HG03139 (cell line): Measurements from ENCODE around the gene TM7SF2.

Experiments used
- ATAC-seq: cut with Tn5 transposase; IDR thresholded peaks from one replicate; pipeline ENCODE4 v1.9.1; 2021; ENCODE audit not compliant: unreplicated experiment

The TM7SF2 gene

DNA sequence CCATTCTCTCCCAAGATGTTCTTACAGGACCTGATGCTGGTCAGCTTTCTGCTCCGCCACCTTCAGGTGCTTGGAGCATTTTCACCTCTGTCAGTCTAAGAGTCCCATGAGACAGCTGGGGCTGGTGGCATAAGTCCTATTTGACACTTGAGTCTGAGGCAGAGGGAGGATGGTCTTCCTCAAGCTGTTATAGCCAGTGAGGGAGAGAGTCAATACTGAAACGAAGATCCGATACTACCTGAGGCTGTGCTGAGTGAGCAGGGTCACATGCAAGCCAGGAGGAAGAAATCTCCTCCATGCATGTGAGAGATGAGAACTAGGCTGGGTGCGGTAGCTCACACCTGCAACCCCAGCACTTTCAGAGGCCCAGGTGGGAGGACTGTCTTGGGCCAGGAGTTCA, 22.1 kb upstream of the TM7SF2 start:
- ATAC-seq: no peak

GRCh38 chr11:65090628-65091027, 21.0 kb upstream of the TM7SF2 start:
- no peak for ATAC-seq

GRCh38 chr11:65095427-65095826, 16.2 kb upstream of the TM7SF2 start:
- ATAC-seq: no peak

DNA sequence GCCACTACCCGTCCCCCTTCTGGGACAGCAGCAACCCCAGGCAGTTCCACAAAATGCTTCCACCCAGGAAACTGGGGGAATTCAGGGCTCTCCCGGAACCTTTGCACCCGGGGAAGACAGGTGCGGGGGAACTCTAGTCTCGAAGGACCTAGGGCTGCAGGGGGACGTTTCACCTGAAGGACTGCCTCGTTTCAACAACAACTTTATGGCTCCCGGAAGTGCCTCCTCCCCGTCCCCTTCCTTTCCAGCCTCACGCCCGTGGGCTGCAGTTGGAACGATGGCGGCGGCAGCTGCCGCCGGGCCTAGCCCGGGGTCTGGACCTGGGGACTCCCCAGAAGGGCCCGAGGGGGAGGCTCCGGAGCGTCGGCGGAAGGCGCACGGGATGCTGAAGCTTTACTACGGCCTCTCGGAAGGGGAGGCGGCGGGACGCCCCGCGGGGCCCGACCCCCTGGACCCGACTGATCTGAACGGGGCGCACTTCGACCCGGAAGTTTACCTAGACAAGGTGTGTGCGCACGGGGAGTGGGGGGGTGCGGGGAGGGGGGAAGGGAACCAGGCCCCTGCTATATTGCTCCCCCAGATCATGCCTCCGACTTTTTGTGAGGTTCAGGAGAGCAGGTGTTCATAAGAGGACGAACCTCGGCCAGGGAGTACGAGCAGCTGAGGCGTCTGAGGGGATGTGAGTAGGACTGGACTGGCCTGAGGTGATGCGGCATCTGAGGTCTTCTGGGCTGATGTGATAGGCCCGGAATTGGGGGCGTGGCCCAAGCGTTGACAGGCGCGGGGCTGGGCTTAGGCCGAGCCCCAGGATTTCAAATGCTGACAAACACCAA, 15.5 kb upstream of the TM7SF2 start, which contains the start of gene VPS51:
TSS of gene VPS51 (plus strand) at position 241 of the 833 bp plus-strand sequence. CDS start at position 278, 37 bp downstream.
- ATAC-seq: peak; percentile 65

DNA sequence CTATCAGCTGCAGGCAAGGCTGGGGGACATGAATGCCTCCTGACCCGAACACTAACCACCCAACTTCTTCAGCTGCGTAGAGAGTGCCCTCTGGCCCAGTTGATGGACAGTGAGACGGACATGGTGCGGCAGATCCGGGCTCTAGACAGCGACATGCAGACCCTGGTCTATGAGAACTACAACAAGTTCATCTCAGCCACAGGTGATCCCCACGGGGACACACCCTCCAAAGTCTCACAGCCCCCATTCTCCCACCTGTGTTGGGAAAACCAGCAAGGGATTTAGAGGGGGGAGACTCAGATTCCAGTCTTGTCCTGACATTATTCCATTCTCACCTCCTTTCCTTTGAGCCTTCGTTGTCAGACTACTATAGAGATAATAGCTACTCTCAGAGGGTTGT, 14.7 kb upstream of the TM7SF2 start:
- ATAC-seq: no peak

DNA sequence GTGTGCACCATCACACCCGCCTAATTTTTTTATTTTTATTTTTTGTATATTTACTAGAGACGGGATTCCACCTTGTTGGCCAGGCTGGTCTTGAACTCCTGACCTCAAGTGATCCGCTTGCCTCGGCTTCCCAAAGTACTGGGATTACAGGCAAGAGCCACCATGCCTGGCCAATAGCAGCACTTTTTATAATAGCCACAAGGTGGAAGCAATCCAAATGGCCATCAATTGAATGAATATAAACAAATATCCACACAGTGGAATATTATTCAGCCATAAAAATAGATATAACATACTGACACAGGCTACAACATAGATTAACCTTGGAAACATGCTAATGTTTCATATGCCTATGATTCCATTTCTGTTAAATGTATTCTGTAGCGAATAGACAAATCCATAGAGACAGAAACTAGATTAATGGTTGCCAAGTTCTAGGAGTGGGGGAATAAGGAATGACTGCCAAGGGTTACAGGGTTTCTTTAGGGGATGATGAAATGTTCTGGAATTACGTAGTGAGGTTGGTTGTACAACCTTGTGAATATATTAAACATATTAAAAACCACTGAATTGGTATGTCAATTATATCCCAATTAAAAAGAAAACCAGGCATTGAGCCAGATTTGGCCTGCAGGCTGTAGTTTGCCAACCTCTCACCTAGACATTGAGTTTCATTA, 10.9 kb upstream of the TM7SF2 start:
- ATAC-seq: no peak

DNA sequence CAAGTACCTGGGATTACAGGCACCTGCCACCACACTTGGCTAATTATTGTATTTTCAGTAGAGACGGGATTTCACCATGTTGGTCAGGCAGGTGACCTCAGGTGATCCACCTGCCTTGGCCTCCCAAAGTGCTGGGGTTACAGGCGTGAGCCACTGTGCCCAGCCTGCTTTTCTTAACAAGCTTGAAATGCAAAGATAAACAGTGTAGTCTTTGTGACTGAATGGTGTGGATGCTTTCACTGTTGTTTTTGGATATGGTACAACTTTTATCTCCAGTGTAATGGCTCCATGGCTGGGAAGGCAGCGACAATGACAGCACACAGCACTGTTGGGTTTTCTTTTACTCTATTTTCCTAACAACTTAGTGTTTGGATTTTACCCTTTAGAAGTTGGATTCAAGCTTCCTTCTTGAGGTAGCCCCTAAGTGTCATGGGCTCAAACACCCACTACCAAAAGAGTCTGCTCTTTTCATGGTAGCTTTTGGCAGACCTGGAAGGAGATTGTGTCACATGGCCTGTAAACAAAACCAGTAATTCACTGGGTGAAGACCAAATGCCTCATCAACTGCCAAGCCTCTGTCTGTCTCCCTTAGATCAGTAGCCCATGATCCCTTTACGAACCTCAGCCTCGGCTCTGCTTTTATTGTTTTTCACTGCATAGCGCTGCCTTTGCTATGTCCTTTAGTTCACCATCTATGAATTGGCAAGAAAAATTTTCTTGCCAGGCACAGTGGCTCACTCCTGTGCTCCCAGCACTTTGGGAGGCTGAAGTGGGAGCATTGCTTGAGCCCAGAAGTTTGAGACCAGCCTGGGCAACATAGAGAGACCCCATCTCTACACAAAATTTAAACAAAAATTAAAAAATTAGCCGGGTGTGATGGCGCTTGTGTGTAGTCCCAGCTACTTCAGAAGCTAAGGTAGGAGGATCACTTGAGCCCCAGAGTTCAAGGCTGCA, 9.3 kb upstream of the TM7SF2 start:
- no peak for ATAC-seq

- no peak for ATAC-seq
Observed at GRCh38 chr11:65103476-65103875, 8.2 kb upstream of the TM7SF2 start.

DNA sequence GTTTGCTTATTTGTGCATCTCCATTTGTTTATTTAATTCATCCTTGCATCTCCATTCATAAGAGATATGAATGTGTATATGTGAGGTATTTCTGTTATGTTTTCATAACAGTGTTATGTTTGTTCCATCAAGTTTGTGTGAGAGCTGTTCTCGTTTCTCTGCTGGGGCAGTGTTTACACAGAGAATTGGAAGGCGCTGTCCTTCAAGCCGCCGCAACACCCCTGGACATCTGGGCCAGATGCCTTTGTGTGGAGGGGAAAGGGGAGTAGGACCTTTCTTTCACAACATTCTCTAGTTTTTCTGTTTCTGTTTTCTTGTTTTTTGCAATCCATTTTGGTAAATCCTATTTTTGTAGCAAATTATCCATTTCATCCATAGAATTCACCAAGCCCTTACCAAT, 7.0 kb upstream of the TM7SF2 start:
- no peak for ATAC-seq

GRCh38 chr11:65107078-65107477, 4.6 kb upstream of the TM7SF2 start:
- no peak for ATAC-seq

- no peak for ATAC-seq
Observed at GRCh38 chr11:65107751-65108468, 3.8 kb upstream of the TM7SF2 start.

- ATAC-seq: no peak
Observed at GRCh38 chr11:65108469-65109123, 3.1 kb upstream of the TM7SF2 start.

DNA sequence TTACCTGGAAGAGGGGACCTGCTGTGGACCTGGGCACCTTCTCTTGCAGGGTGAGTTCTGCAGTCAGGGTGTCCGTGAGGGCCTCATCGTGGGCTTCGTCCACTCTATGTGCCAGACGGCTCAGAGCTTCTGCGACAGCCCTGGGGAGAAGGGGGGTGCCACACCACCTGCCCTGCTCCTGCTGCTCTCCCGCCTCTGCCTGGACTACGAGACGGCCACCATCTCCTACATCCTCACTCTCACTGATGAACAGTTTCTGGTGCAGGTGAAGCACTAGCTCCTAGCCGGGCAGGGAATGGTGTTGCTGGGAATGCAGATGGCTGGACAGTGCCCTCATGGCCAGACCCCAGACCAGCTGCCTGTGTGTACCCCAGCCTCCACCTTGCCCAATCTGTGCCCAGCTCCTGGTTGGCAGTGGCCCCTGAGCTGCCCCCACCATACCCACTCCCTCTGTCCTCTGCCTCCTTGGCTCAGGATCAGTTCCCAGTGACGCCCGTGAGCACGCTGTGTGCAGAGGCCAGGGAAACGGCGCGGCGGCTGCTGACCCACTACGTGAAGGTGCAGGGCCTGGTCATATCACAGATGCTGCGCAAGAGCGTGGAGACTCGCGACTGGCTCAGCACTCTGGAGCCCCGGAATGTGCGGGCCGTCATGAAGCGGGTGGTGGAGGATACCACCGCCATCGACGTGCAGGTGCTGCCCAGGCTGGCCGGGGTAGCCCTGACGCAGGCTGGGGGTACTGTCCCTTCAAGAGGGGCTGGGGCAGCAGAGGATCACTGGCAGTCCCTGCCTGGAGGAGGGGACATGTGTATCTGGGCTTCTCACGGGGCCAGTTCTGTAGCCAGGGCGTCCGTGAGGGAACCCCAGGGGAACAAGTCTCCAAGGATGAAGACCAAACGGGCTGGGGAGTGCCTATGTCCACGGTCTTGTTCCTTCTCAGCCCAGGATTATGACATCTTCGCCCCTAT, 2.2 kb upstream of the TM7SF2 start:
- no peak for ATAC-seq

DNA sequence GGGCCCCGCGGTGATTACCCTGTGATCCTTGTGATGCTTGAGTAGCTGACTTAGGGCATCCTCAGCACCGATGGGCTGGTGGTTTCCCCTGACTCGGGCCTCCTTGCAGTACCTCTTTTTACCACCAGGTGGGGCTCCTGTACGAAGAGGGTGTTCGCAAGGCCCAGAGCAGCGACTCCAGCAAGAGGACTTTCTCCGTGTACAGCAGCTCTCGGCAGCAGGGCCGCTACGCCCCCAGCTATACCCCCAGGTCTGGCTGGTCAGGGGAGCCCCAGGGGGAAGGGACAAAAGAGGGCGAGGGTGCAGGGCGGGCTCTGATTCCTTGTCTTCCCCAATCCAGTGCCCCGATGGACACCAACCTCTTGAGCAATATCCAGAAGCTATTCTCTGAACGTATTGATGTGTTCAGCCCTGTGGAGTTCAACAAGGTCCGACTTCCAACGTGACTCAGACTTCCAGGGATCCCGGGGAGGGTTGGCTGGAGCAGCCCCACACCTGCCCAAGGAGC, 1.3 kb upstream of the TM7SF2 start:
- ATAC-seq: no peak

DNA sequence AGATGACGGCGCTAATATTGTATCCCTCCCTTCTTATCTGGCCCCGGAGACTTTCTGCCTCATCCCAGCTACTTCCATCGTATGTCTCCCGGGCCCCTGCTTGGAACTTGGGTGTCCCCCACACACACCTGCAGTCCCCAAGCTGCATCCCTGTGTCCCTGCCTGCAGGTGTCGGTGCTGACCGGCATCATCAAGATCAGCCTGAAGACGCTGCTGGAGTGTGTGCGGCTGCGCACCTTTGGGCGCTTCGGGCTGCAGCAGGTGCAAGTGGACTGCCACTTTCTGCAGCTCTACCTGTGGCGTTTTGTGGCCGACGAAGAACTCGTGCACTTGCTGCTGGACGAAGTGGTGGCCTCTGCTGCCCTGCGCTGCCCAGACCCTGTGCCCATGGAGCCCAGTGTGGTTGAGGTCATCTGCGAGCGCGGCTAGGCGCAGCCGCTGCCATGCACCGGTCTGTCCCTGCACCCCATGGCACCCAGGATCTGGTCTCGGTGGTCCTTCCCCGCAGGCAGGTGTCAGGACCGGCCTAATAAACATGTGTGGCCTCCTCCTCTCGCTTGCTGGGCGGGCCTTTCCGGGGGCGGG, 421 bp upstream of the TM7SF2 start:
- no peak for ATAC-seq

- ATAC-seq: no peak
Observed at GRCh38 chr11:65112546-65113360, 1.1 kb downstream of the TM7SF2 start.

GRCh38 chr11:65113361-65113756, 1.7 kb downstream of the TM7SF2 start:
- no peak for ATAC-seq

DNA sequence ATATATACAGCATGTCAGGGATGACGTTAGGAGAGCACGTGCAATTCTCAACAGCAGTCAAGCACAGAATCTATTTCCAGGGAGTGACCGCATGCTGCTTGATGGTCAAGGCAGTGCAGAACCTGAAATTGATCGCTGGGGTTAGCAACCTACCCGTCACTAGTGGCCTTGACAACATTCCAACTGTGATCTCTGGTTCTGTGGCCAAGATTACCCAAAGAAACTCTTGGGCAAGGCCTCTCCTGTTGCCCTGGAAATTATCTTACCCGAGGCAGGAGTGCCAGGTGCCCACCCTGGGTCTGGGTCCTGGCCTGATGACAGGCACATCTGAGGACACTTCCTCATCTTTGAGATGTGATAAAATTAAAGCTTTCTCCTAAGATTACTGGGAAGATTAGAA, 2.2 kb downstream of the TM7SF2 start:
- ATAC-seq: no peak
